ENCODE data around the gene TMEM247. TPM values are rescaled to one million over a fixed set of nuclear protein-coding genes. Genes with fewer than 3 reads are reported as not detected.

Gene TMEM247
- polyA plus RNA-seq, 3 donors from 2014 or later = not detected

GRCh38 chr2:46486436-46486835 is 7.1 kb downstream of the TMEM247 start:
- H3K4me3 Mint-ChIP-seq = no peak overlapping the region
- no peak for DNase-seq
- H3K27ac Mint-ChIP-seq = no peak overlapping the region
- H3K9me3 Mint-ChIP-seq = no peaks in the 10 kb centered on the region
- no peaks in the 10 kb centered on the region for H3K4me1 Mint-ChIP-seq
- peaks cover under 1 to 3% (median 2%) of the 10 kb centered on the region in 3 donors for H3K27me3 Mint-ChIP-seq (ENCODE audit: low read depth in 3 of 3)
- no peaks in the 10 kb centered on the region for H3K36me3 Mint-ChIP-seq

- Mint-ChIP-seq H3K4me1 (peaks cover 3 to 4% of the 10 kb centered on the region in 2 donors), H3K4me3 (no peak overlapping the region), H3K36me3 (no peaks in the 10 kb centered on the region), H3K9me3 (no peaks in the 10 kb centered on the region), H3K27ac (no peak overlapping the region), H3K27me3 (ENCODE audit: low read depth in 3 of 3) (peaks cover 2 to 6% (median 2%) of the 10 kb centered on the region in 3 donors)
- no peak for DNase-seq
Measured at GRCh38 chr2:46487667-46488335, 8.4 kb downstream of the TMEM247 start.

- Mint-ChIP-seq H3K36me3 (no peaks in the 10 kb centered on the region), H3K4me1 (peaks cover 9 to 10% of the 10 kb centered on the region in 2 donors), H3K4me3 (no peak overlapping the region)
Measured at GRCh38 chr2:46488389-46488788, 9.0 kb downstream of the TMEM247 start.

GRCh38 chr2:46489423-46490174 is 10.2 kb downstream of the TMEM247 start:
- H3K9me3 Mint-ChIP-seq = no peaks in the 10 kb centered on the region
- peak overlapping the region in 1 of 6 donors; percentile 47 for H3K27ac Mint-ChIP-seq
- peaks cover 15 to 16% of the 10 kb centered on the region in 2 donors for H3K4me1 Mint-ChIP-seq
- peaks cover 2 to 5% (median 2%) of the 10 kb centered on the region in 3 donors for H3K27me3 Mint-ChIP-seq (ENCODE audit: low read depth in 3 of 3)
- no peaks in the 10 kb centered on the region for H3K36me3 Mint-ChIP-seq
- no peak for DNase-seq
- no peak overlapping the region for H3K4me3 Mint-ChIP-seq

More at GRCh38 chr2:46488389-46488788, 9.0 kb downstream of the TMEM247 start:
- H3K27ac Mint-ChIP-seq = no peak overlapping the region
- H3K27me3 Mint-ChIP-seq (ENCODE audit: low read depth in 3 of 3) = peaks cover 2 to 6% (median 2%) of the 10 kb centered on the region in 3 donors
- no peaks in the 10 kb centered on the region for H3K9me3 Mint-ChIP-seq
- DNase-seq = no peak

GRCh38 chr2:46490521-46491141 is 11.3 kb downstream of the TMEM247 start:
- peaks cover 15 to 16% of the 10 kb centered on the region in 2 donors for H3K4me1 Mint-ChIP-seq
- no peak overlapping the region for H3K27ac Mint-ChIP-seq
- H3K36me3 Mint-ChIP-seq = no peaks in the 10 kb centered on the region
- DNase-seq = no peak
- peaks cover 0 to 5% (median 2%) of the 10 kb centered on the region in 3 donors for H3K27me3 Mint-ChIP-seq (ENCODE audit: low read depth in 3 of 3)
- no peaks in the 10 kb centered on the region for H3K9me3 Mint-ChIP-seq
- no peak overlapping the region for H3K4me3 Mint-ChIP-seq

- Mint-ChIP-seq H3K36me3 (no peaks in the 10 kb centered on the region), H3K9me3 (no peaks in the 10 kb centered on the region), H3K4me3 (peak overlapping the region in 1 of 5 donors; percentile 43), H3K27ac (peak overlapping the region in 2 of 6 donors; percentile 12 to 85), H3K27me3 (ENCODE audit: low read depth in 3 of 3) (peaks cover 0 to 5% (median 2%) of the 10 kb centered on the region in 3 donors), H3K4me1 (peaks cover 15 to 16% of the 10 kb centered on the region in 2 donors)
- DNase-seq = no peak
Measured at GRCh38 chr2:46492301-46492700, 12.9 kb downstream of the TMEM247 start.

GRCh38 chr2:46493241-46493970 is 14.0 kb downstream of the TMEM247 start:
- peak in 1 of 3 donors; percentile 35 for DNase-seq

GRCh38 chr2:46493971-46494250 is 14.5 kb downstream of the TMEM247 start:
- peaks cover 0 to 4% (median 2%) of the 10 kb centered on the region in 3 donors for H3K27me3 Mint-ChIP-seq (ENCODE audit: low read depth in 3 of 3)
- peak overlapping the region in 1 of 5 donors; percentile 60 for H3K4me3 Mint-ChIP-seq
- H3K36me3 Mint-ChIP-seq = no peaks in the 10 kb centered on the region
- H3K4me1 Mint-ChIP-seq = peaks cover 16 to 21% of the 10 kb centered on the region in 2 donors
- DNase-seq = peak in 1 of 3 donors; percentile 12
- no peaks in the 10 kb centered on the region for H3K9me3 Mint-ChIP-seq
- H3K27ac Mint-ChIP-seq = peak overlapping the region in 5 of 6 donors; percentile 43 to 85 (median 78)

More at GRCh38 chr2:46493241-46493970, 14.0 kb downstream of the TMEM247 start:
- Mint-ChIP-seq H3K9me3 (no peaks in the 10 kb centered on the region), H3K27ac (peak overlapping the region; percentile 43 to 85 (median 74)), H3K36me3 (no peaks in the 10 kb centered on the region), H3K27me3 (ENCODE audit: low read depth in 3 of 3) (peaks cover 0 to 4% (median 2%) of the 10 kb centered on the region in 3 donors), H3K4me1 (peaks cover 15 to 16% of the 10 kb centered on the region in 2 donors), H3K4me3 (peak overlapping the region in 4 of 5 donors; percentile 6 to 60 (median 12))

- DNase-seq = no peak
- peaks cover 0 to 5% (median 2%) of the 10 kb centered on the region in 3 donors for H3K27me3 Mint-ChIP-seq (ENCODE audit: low read depth in 3 of 3)
- H3K9me3 Mint-ChIP-seq = no peaks in the 10 kb centered on the region
- peaks cover 20 to 28% of the 10 kb centered on the region in 2 donors for H3K4me1 Mint-ChIP-seq
- no peak overlapping the region for H3K4me3 Mint-ChIP-seq
- peak overlapping the region in 2 of 6 donors; percentile 30 to 43 for H3K27ac Mint-ChIP-seq
- no peaks in the 10 kb centered on the region for H3K36me3 Mint-ChIP-seq
Measured at GRCh38 chr2:46494596-46494995, 15.2 kb downstream of the TMEM247 start.

- peak overlapping the region in 2 of 6 donors; percentile 10 to 53 for H3K27ac Mint-ChIP-seq
- H3K4me3 Mint-ChIP-seq = no peak overlapping the region
- no peak for DNase-seq
- peaks cover 27 to 37% of the 10 kb centered on the region in 2 donors for H3K4me1 Mint-ChIP-seq
- H3K9me3 Mint-ChIP-seq = no peaks in the 10 kb centered on the region
- H3K27me3 Mint-ChIP-seq (ENCODE audit: low read depth in 3 of 3) = peaks cover 7 to 10% (median 8%) of the 10 kb centered on the region in 3 donors
- H3K36me3 Mint-ChIP-seq = no peaks in the 10 kb centered on the region
Measured at GRCh38 chr2:46495231-46496030, 16.1 kb downstream of the TMEM247 start.

GRCh38 chr2:46497766-46498165 is 18.4 kb downstream of the TMEM247 start:
- Mint-ChIP-seq H3K27ac (peak overlapping the region in 2 of 6 donors; percentile 71), H3K4me1 (peaks cover 29 to 41% of the 10 kb centered on the region in 2 donors), H3K9me3 (no peaks in the 10 kb centered on the region), H3K4me3 (peak overlapping the region in 1 of 5 donors; percentile 40), H3K27me3 (ENCODE audit: low read depth in 3 of 3) (peaks cover 5 to 7% (median 6%) of the 10 kb centered on the region in 3 donors), H3K36me3 (no peaks in the 10 kb centered on the region)
- DNase-seq = no peak

- peaks cover 5 to 7% (median 6%) of the 10 kb centered on the region in 3 donors for H3K27me3 Mint-ChIP-seq (ENCODE audit: low read depth in 3 of 3)
- no peaks in the 10 kb centered on the region for H3K36me3 Mint-ChIP-seq
- peak overlapping the region in 5 of 6 donors; percentile 23 to 98 (median 97) for H3K27ac Mint-ChIP-seq
- peak overlapping the region; percentile 92 to 98 (median 94) for H3K4me3 Mint-ChIP-seq
- DNase-seq = no peak
- no peaks in the 10 kb centered on the region for H3K9me3 Mint-ChIP-seq
- peaks cover 20 to 32% of the 10 kb centered on the region in 2 donors for H3K4me1 Mint-ChIP-seq
Measured at GRCh38 chr2:46498681-46499080, 19.3 kb downstream of the TMEM247 start.

All from immature natural killer cell (primary cell).